Neural cell (in vitro differentiated cells): ENCODE measurements around the gene PMEL. TPM values are rescaled to one million over a fixed set of nuclear protein-coding genes. Genes with fewer than 3 reads are reported as not detected.

Experiments
- H2AFZ ChIP-seq: fragments of 200-600, 300-800 bp; sonication (generic), shearing (Covaris generic); 2 replicates; pipeline ENCODE4 v1.6.0; 2014; ENCODE audit warnings: low read depth, mild to moderate bottlenecking, antibody characterized with exemption, low read length, moderate library complexity
- H3F3A ChIP-seq: fragments of 200-600 bp; shearing (Covaris generic); 2 replicates; pipeline ENCODE4 v1.6.1; 2016; ENCODE audit warnings: mild to moderate bottlenecking, moderate library complexity, mixed read lengths, antibody characterized with exemption, low read length; ENCODE audit not compliant: insufficient read depth, poor library complexity, severe bottlenecking
- H3K27ac ChIP-seq: fragments of 200-600, 300-800 bp; sonication (generic), shearing (Covaris generic); 2 replicates; pipeline ENCODE4 v1.5.1; 2014; ENCODE audit warnings: mild to moderate bottlenecking, low read length, moderate library complexity
- H3K27me3 ChIP-seq: fragments of 300-800, 200-600 bp; sonication (generic), shearing (Covaris generic); 2 replicates; pipeline ENCODE4 v1.6.0; 2014; ENCODE audit warnings: mild to moderate bottlenecking, low read depth, low read length, moderate library complexity; ENCODE audit not compliant: insufficient read depth
- H3K36me3 ChIP-seq: fragments of 300-800, 200-600 bp; sonication (generic), shearing (Covaris generic); 2 replicates; pipeline ENCODE4 v1.5.1; 2014; ENCODE audit warnings: mild to moderate bottlenecking, antibody characterized with exemption, low read length, moderate library complexity; ENCODE audit not compliant: insufficient read depth
- H3K4me2 ChIP-seq: fragments of 300-800, 200-600 bp; sonication (generic), shearing (Covaris generic); 2 replicates; pipeline ENCODE4 v1.6.0; 2014; ENCODE audit warnings: mild to moderate bottlenecking, low read length
- H3K4me3 ChIP-seq: fragments of 300-800, 200-600 bp; sonication (generic), shearing (Covaris generic); 2 replicates; pipeline ENCODE4 v1.5.1; 2014; ENCODE audit warnings: mild to moderate bottlenecking, low read length, moderate library complexity
- H3K79me2 ChIP-seq: fragments of 200-600 bp; shearing (Covaris generic); replicated peaks from 2 replicates; pipeline ENCODE4 v1.6.0; 2014; ENCODE audit warnings: mild to moderate bottlenecking, low read length, moderate library complexity; ENCODE audit not compliant: insufficient read depth
- H3K9ac ChIP-seq: fragments of 300-800, 200-600 bp; sonication (generic), shearing (Covaris generic); 2 replicates; pipeline ENCODE4 v1.6.1; 2016; ENCODE audit warnings: mild to moderate bottlenecking, low read length, mixed read lengths
- H3K9me2 ChIP-seq: fragments of 200-600 bp; shearing (Covaris generic); 2 replicates; pipeline ENCODE4 v1.6.1; 2016; ENCODE audit warnings: mild to moderate bottlenecking, low read length, mixed read lengths; ENCODE audit not compliant: insufficient read depth
- H3K9me3 ChIP-seq: fragments of 200-600, 300-800 bp; sonication (generic), shearing (Covaris generic); 2 replicates; pipeline ENCODE4 v1.6.1; 2016; ENCODE audit warnings: mild to moderate bottlenecking, mixed run types, low read length, moderate library complexity, mixed read lengths
- H4K20me1 ChIP-seq: fragments of 200-600 bp; shearing (Covaris generic); 2 replicates; pipeline ENCODE4 v1.6.1; 2016; ENCODE audit warnings: mild to moderate bottlenecking, mixed run types; ENCODE audit not compliant: insufficient read depth
- CTCF ChIP-seq: fragments of 450-650 bp; IDR thresholded peaks from 2 replicates; pipeline ENCODE4 v1.5.1; 2014; ENCODE audit warnings: antibody characterized with exemption, mild to moderate bottlenecking, moderate library complexity; ENCODE audit not compliant: poor library complexity, severe bottlenecking
- EP300 ChIP-seq: fragments of 450-650 bp; conservative IDR thresholded peaks from 2 replicates; pipeline ENCODE4 v1.6.1; 2014; ENCODE audit warnings: antibody characterized with exemption, mild to moderate bottlenecking, moderate library complexity; ENCODE audit not compliant: poor library complexity, severe bottlenecking
- EZH2 ChIP-seq: fragments of 200-600, 300-800 bp; shearing (Covaris generic), sonication (generic); IDR thresholded peaks from 2 replicates; pipeline ENCODE4 v1.6.1; 2014; ENCODE audit warnings: antibody characterized with exemption, low read length, borderline replicate concordance, mild to moderate bottlenecking; ENCODE audit not compliant: insufficient read depth, poor library complexity, severe bottlenecking
- MXI1 ChIP-seq: fragments of 450-650 bp; conservative IDR thresholded peaks from 2 replicates; pipeline ENCODE4 v1.6.1; 2014; ENCODE audit warnings: antibody characterized with exemption, mild to moderate bottlenecking; ENCODE audit not compliant: poor library complexity, severe bottlenecking
- POLR2AphosphoS5 ChIP-seq: IDR thresholded peaks from 2 replicates; pipeline ENCODE4 v1.6.1; 2012
- RAD21 ChIP-seq: fragments of 450-650 bp; conservative IDR thresholded peaks from 2 replicates; pipeline ENCODE4 v1.6.1; 2014; ENCODE audit warnings: antibody characterized with exemption, mild to moderate bottlenecking, moderate library complexity
- REST ChIP-seq: IDR thresholded peaks from 2 replicates; pipeline ENCODE4 v1.6.1; 2012; ENCODE audit warnings: borderline replicate concordance
- SMC3 ChIP-seq: fragments of 450-650 bp; conservative IDR thresholded peaks from 2 replicates; pipeline ENCODE4 v1.6.1; 2014; ENCODE audit warnings: antibody characterized with exemption, mild to moderate bottlenecking, moderate library complexity; ENCODE audit not compliant: poor library complexity
- TAF1 ChIP-seq: IDR thresholded peaks from 2 replicates; pipeline ENCODE4 v1.6.1; 2012; ENCODE audit warnings: low read depth
- polyA plus RNA-seq: library from polyadenylated mRNA; depleted of rRNA; stranded (reverse); fragments of >200 nt; gene quantifications from 2 replicates; pipeline ENCODE4 v1.2.3, GENCODE V29; 2014

PMEL gene
- polyA plus RNA-seq, 1 donor from 2014 or later, result not detected

DNA sequence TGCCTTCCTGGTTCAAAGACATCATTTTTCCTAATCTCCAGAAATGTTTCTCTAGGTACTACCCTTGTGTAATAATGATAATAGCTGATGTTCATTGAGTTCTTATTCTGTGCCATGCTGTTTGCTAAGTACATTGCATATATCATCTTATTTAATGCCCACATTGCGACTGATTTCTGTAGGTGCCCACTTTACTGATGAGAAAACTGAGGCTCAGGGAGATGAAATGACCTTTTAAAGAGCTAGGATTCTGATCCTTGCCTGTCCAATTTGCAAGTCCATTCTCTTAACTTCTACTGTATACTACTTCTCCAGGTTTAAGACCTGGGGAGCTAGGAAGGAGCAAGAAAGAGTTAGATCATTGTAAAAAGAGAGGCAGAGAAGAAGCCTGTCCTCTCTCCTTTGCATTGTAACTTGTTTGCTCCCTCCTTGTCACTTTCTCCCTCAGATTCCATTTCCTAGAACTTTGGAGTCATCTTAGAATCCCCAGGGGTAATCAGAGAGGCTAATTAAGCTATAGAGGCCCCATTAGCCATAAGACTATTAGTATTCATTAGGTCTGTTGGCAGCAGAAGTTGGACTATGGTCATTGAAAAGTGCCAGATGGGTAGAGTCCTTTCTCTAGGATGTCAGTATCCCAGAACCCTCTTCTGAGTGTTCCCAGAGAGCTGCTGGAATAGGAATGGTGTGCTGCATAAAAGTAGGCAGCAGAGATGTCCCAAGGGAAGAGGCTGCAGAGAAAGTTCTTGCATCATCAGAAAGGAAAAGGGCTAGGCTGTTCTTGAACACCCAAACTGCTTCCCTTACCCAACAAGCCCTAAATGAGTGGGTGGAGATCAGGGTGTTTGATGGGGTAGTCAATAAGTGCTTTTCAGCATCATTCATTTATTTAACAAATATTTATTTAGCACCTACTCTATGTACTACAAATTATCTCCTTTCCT is 31.8 kb downstream of the PMEL start:
- H3K4me2 ChIP-seq, result no peak overlapping the region
- no peak for TF ChIP-seq EZH2
- peaks cover 6% of the 10 kb centered on the region for H3K79me2 ChIP-seq
- H3K4me3 ChIP-seq, result no peak overlapping the region
- no peaks in the 10 kb centered on the region for H3K36me3 ChIP-seq
- H3K9me3 ChIP-seq, result no peaks in the 10 kb centered on the region
- H2AFZ ChIP-seq, result no peak overlapping the region
- no peak overlapping the region for H3K9ac ChIP-seq
- no peaks in the 10 kb centered on the region for H3K9me2 ChIP-seq
- no peaks in the 10 kb centered on the region for H3F3A ChIP-seq
- peaks cover 40% of the 10 kb centered on the region for H3K27me3 ChIP-seq
- H4K20me1 ChIP-seq, result no peaks in the 10 kb centered on the region
- H3K27ac ChIP-seq, result no peak overlapping the region

DNA sequence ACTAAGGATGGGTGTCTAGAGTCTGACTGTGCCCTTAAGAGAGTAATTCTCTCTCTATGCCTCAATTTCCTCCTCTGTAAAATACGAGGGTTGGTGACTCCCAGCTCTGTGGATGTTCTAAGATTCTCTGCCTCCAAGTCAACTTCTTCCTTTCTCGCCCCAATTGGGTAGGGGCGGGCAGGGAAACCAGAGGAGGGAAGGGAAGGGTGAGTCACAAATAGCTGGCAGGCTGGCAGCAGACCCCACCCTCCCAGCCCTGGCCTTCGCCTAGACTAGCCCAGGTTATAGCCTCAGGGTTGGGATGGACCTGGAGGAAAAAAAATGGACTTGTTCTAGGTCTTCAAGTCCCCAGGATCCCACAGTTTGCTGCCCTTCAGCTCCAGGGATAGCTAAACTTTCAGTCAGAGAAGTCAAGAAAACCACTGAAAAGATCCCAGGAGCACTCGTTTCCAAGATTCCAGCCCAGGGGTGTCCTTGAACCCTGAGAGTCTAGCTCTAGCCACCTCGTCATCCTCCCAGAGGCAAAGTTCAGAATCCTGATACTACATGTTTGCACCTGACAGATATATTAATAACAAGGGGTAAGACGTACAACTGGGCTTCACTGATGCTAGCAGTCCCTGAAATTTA is 32.6 kb downstream of the PMEL start:
- no peak overlapping the region for H2AFZ ChIP-seq

More for the DNA sequence above, 32.6 kb downstream of the PMEL start:
- Histone ChIP-seq H3K9ac (no peak overlapping the region), H3K4me2 (no peak overlapping the region), H3F3A (no peaks in the 10 kb centered on the region), H3K27me3 (peaks cover 40% of the 10 kb centered on the region), H3K9me2 (no peaks in the 10 kb centered on the region), H3K27ac (no peak overlapping the region), H4K20me1 (no peaks in the 10 kb centered on the region), H3K4me3 (no peak overlapping the region), H3K9me3 (no peaks in the 10 kb centered on the region), H3K79me2 (peaks cover 6% of the 10 kb centered on the region), H3K36me3 (no peaks in the 10 kb centered on the region)
- TF ChIP-seq REST (no peak), CTCF (no peak), EP300 (no peak), EZH2 (no peak), MXI1 (no peak), RAD21 (no peak), TAF1 (no peak), POLR2AphosphoS5 (no peak), SMC3 (no peak)
